ENCODE data around the gene ACCS. TPM values are rescaled to one million over a fixed set of nuclear protein-coding genes. Genes with fewer than 3 reads are reported as not detected.

ACCS gene
- total RNA-seq, 1 experiment from 2014 or later, result 7.5 TPM

DNA sequence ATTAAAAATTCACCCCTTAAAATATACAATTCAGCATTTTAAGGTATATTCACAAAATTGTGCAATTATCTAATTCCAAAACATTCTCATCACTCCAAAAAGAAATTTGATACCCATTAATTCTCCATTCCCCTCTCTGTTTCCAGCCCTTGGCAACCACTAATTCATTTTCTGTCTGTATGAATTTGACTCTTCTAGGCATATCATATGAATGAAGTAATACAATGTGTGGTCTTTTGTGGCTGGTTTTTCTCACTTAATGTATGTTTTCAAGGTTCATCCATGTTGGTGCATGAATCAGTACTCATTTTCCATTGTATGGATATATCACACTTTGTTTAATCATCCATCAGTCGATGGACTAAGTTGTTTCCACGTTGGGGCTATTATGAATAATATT lies 47.2 kb upstream of the ACCS start:
- no peak overlapping the region for H3K23ac ChIP-seq (ENCODE audit: insufficient read length, low read depth, low read length)
- no peak overlapping the region for H2BK5ac ChIP-seq (ENCODE audit: insufficient read length, low read length)
- no peaks in the 10 kb centered on the region for H3K79me1 ChIP-seq (ENCODE audit: insufficient read depth, low read depth, low read length, poor library complexity, severe bottlenecking)
- H3K9me3 Mint-ChIP-seq, result peaks cover 5 to 11% of the 10 kb centered on the region in 2 experiments; a peak in 3 of 5 replicates
- no peak overlapping the region for H3K4me3 Mint-ChIP-seq
- no peaks in the 10 kb centered on the region for H3K23me2 ChIP-seq (ENCODE audit: insufficient read length, low read depth, low read length, poor library complexity, severe bottlenecking)
- H2BK120ac ChIP-seq (ENCODE audit: low read depth, low read length, poor library complexity, severe bottlenecking), result no peak overlapping the region
- TF ChIP-seq, protein P1, sequence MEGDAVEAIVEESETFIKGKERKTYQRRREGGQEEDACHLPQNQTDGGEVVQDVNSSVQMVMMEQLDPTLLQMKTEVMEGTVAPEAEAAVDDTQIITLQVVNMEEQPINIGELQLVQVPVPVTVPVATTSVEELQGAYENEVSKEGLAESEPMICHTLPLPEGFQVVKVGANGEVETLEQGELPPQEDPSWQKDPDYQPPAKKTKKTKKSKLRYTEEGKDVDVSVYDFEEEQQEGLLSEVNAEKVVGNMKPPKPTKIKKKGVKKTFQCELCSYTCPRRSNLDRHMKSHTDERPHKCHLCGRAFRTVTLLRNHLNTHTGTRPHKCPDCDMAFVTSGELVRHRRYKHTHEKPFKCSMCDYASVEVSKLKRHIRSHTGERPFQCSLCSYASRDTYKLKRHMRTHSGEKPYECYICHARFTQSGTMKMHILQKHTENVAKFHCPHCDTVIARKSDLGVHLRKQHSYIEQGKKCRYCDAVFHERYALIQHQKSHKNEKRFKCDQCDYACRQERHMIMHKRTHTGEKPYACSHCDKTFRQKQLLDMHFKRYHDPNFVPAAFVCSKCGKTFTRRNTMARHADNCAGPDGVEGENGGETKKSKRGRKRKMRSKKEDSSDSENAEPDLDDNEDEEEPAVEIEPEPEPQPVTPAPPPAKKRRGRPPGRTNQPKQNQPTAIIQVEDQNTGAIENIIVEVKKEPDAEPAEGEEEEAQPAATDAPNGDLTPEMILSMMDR (conservative IDR thresholded peaks at IDR 0.05), result no peak
- no peaks in the 10 kb centered on the region for H3K4me1 ChIP-seq (ENCODE audit: insufficient read depth, low read length)
- peaks cover 31% of the 10 kb centered on the region for H3K27me3 Mint-ChIP-seq (ENCODE audit: low read depth)
- no peak overlapping the region for H2AK5ac ChIP-seq (ENCODE audit: insufficient read length, low read length)
- no peaks in the 10 kb centered on the region for H3K79me2 ChIP-seq (ENCODE audit: insufficient read depth, low read length)
- H2BK12ac ChIP-seq (ENCODE audit: insufficient read length, low read depth, low read length), result no peak overlapping the region
- no peak overlapping the region for H3K9ac ChIP-seq (ENCODE audit: extremely low read depth, insufficient read length, low read length)
- H3K36me3 Mint-ChIP-seq (ENCODE audit: insufficient read depth in 1 of 3, low read depth in 3 of 3), result peaks cover 0 to 5% (median 0%) of the 10 kb centered on the region in 3 experiments; a peak in 2 of 7 replicates
- no peak overlapping the region for H3K4ac ChIP-seq (ENCODE audit: low read depth, low read length)
- no peak overlapping the region for H2AFZ ChIP-seq (ENCODE audit: low read length)
- no peak overlapping the region for H4K5ac ChIP-seq (ENCODE audit: insufficient read length, low read depth, low read length)
- no peak overlapping the region for H4K8ac ChIP-seq (replicated peaks; ENCODE audit: insufficient read length, low read depth, low read length)
- H3K56ac ChIP-seq (ENCODE audit: insufficient read length, low read depth, low read length), result no peak overlapping the region
- no peaks in the 10 kb centered on the region for H4K20me1 ChIP-seq (ENCODE audit: control insufficient read depth, insufficient read depth, insufficient read length)
- H3K27ac Mint-ChIP-seq, result no peak overlapping the region
- H2BK15ac ChIP-seq (ENCODE audit: low read depth, low read length), result no peak overlapping the region
- H2BK20ac ChIP-seq (ENCODE audit: low read depth, low read length, poor library complexity, severe bottlenecking), result no peak overlapping the region
- no peaks in the 10 kb centered on the region for H3K4me1 Mint-ChIP-seq
- H3K4me2 ChIP-seq (ENCODE audit: insufficient read depth, insufficient read length, low read length), result no peak overlapping the region
- no peak overlapping the region for H4K91ac ChIP-seq (ENCODE audit: insufficient read length, low read depth, low read length)
- H3K27me3 ChIP-seq (ENCODE audit: insufficient read depth, low read length), result no peaks in the 10 kb centered on the region
- H3K9me3 ChIP-seq (ENCODE audit: control insufficient read depth, low read depth, low read length), result no peaks in the 10 kb centered on the region
- H3K14ac ChIP-seq (ENCODE audit: insufficient read depth, low read length), result no peak overlapping the region
- DNase-seq, result no peak
- no CpG with 5 or more reads among the region's 2 CpGs for WGBS (ENCODE audit: extremely low coverage, insufficient read length, low lambda C conversion rate)
- H3K27ac ChIP-seq (ENCODE audit: insufficient read length, low read depth, low read length), result no peak overlapping the region
- no peak overlapping the region for H3T11ph ChIP-seq (ENCODE audit: low read length)
- H3K18ac ChIP-seq (ENCODE audit: insufficient read length, low read depth, low read length), result no peak overlapping the region

Data from H9 (cell line).